Measurements from ENCODE around the gene PANX3.

Gene PANX3

GRCh38 chr11:124643042-124643604 lies 31.9 kb downstream of the PANX3 start:
- H3K4me3 ChIP-seq (ENCODE audit: insufficient read length, low read depth): no peak overlapping the region
- no peak for DNase-seq (ENCODE audit: low read depth, low spot score)
- H3K4me1 ChIP-seq (ENCODE audit: insufficient read depth, insufficient read length): no peaks in the 10 kb centered on the region
- peaks cover 7% of the 10 kb centered on the region; the same call in 1 of the 2 replicates for H3K9me3 ChIP-seq (ENCODE audit: insufficient read depth, low read length)
- H3K36me3 ChIP-seq (ENCODE audit: insufficient read depth, insufficient read length, low read length): no peaks in the 10 kb centered on the region
- H3K9ac ChIP-seq (ENCODE audit: insufficient read length, low read depth): no peak overlapping the region
- TF ChIP-seq YY1 (IDR thresholded peaks at IDR 0.05; ENCODE audit: insufficient read depth, insufficient read length): no peak
- TF ChIP-seq SUZ12 (IDR thresholded peaks at IDR 0.05; ENCODE audit: extremely low read depth, insufficient read depth, insufficient read length): no peak
- no peak for TF ChIP-seq ZNF274 (IDR thresholded peaks at IDR 0.05; ENCODE audit: low read depth, low read length)
- H3K27me3 ChIP-seq (ENCODE audit: insufficient read depth, insufficient read length): no peaks in the 10 kb centered on the region

- Histone ChIP-seq H3K9me3 (ENCODE audit: insufficient read depth, low read length) (peaks cover 7% of the 10 kb centered on the region; the same call in 1 of the 2 replicates), H3K27me3 (ENCODE audit: insufficient read depth, insufficient read length) (no peaks in the 10 kb centered on the region), H3K36me3 (ENCODE audit: insufficient read depth, insufficient read length, low read length) (no peaks in the 10 kb centered on the region), H3K4me1 (ENCODE audit: insufficient read depth, insufficient read length) (no peaks in the 10 kb centered on the region), H3K4me3 (ENCODE audit: insufficient read length, low read depth) (no peak overlapping the region), H3K9ac (ENCODE audit: insufficient read length, low read depth) (no peak overlapping the region)
- TF ChIP-seq SUZ12 (IDR thresholded peaks at IDR 0.05; ENCODE audit: extremely low read depth, insufficient read depth, insufficient read length): no peak
- no peak for TF ChIP-seq ZNF274 (IDR thresholded peaks at IDR 0.05; ENCODE audit: low read depth, low read length)
- TF ChIP-seq YY1 (IDR thresholded peaks at IDR 0.05; ENCODE audit: insufficient read depth, insufficient read length): no peak
- DNase-seq (ENCODE audit: low read depth, low spot score): no peak
These were observed 32.6 kb downstream of the PANX3 start for GRCh38 chr11:124643605-124644425.

GRCh38 chr11:124644426-124645280 lies 33.4 kb downstream of the PANX3 start:
- Histone ChIP-seq H3K9ac (ENCODE audit: insufficient read length, low read depth) (peak overlapping the region; percentile 58), H3K4me3 (ENCODE audit: insufficient read length, low read depth) (no peak overlapping the region)

GRCh38 chr11:124646148-124646547 lies 34.9 kb downstream of the PANX3 start:
- H3K27me3 ChIP-seq (ENCODE audit: insufficient read depth, insufficient read length): no peaks in the 10 kb centered on the region
- DNase-seq (ENCODE audit: low read depth, low spot score): no peak
- H3K36me3 ChIP-seq (ENCODE audit: insufficient read depth, insufficient read length, low read length): no peaks in the 10 kb centered on the region
- TF ChIP-seq SUZ12 (IDR thresholded peaks at IDR 0.05; ENCODE audit: extremely low read depth, insufficient read depth, insufficient read length) (no peak), ZNF274 (IDR thresholded peaks at IDR 0.05; ENCODE audit: low read depth, low read length) (no peak), YY1 (IDR thresholded peaks at IDR 0.05; ENCODE audit: insufficient read depth, insufficient read length) (no peak)
- H3K9me3 ChIP-seq (ENCODE audit: insufficient read depth, low read length): no peaks in the 10 kb centered on the region
- H3K4me1 ChIP-seq (ENCODE audit: insufficient read depth, insufficient read length): no peaks in the 10 kb centered on the region
- H3K9ac ChIP-seq (ENCODE audit: insufficient read length, low read depth): no peak overlapping the region
- no peak overlapping the region for H3K4me3 ChIP-seq (ENCODE audit: insufficient read length, low read depth)

More at GRCh38 chr11:124644426-124645280, 33.4 kb downstream of the PANX3 start:
- peak; percentile 52 for DNase-seq (ENCODE audit: low read depth, low spot score)
- H3K4me1 ChIP-seq (ENCODE audit: insufficient read depth, insufficient read length): no peaks in the 10 kb centered on the region
- H3K36me3 ChIP-seq (ENCODE audit: insufficient read depth, insufficient read length, low read length): no peaks in the 10 kb centered on the region
- peaks cover 7% of the 10 kb centered on the region; the same call in 1 of the 2 replicates for H3K9me3 ChIP-seq (ENCODE audit: insufficient read depth, low read length)
- H3K27me3 ChIP-seq (ENCODE audit: insufficient read depth, insufficient read length): no peaks in the 10 kb centered on the region
- TF ChIP-seq SUZ12 (IDR thresholded peaks at IDR 0.05; ENCODE audit: extremely low read depth, insufficient read depth, insufficient read length) (no peak), YY1 (IDR thresholded peaks at IDR 0.05; ENCODE audit: insufficient read depth, insufficient read length) (no peak), ZNF274 (IDR thresholded peaks at IDR 0.05; ENCODE audit: low read depth, low read length) (no peak)

GRCh38 chr11:124648610-124649009 lies 37.4 kb downstream of the PANX3 start:
- Histone ChIP-seq H3K9me3 (ENCODE audit: insufficient read depth, low read length) (no peaks in the 10 kb centered on the region), H3K36me3 (ENCODE audit: insufficient read depth, insufficient read length, low read length) (no peaks in the 10 kb centered on the region), H3K4me1 (ENCODE audit: insufficient read depth, insufficient read length) (no peaks in the 10 kb centered on the region), H3K27me3 (ENCODE audit: insufficient read depth, insufficient read length) (no peaks in the 10 kb centered on the region), H3K9ac (ENCODE audit: insufficient read length, low read depth) (no peak overlapping the region), H3K4me3 (ENCODE audit: insufficient read length, low read depth) (no peak overlapping the region)
- DNase-seq (ENCODE audit: low read depth, low spot score): no peak
- TF ChIP-seq YY1 (IDR thresholded peaks at IDR 0.05; ENCODE audit: insufficient read depth, insufficient read length): no peak
- TF ChIP-seq SUZ12 (IDR thresholded peaks at IDR 0.05; ENCODE audit: extremely low read depth, insufficient read depth, insufficient read length): no peak
- TF ChIP-seq ZNF274 (IDR thresholded peaks at IDR 0.05; ENCODE audit: low read depth, low read length): no peak

GRCh38 chr11:124656774-124657630 lies 45.8 kb downstream of the PANX3 start:
- H3K9ac ChIP-seq (ENCODE audit: insufficient read length, low read depth): no peak overlapping the region
- peaks cover 2% of the 10 kb centered on the region for H3K4me1 ChIP-seq (ENCODE audit: insufficient read depth, insufficient read length)
- TF ChIP-seq ZNF274 (IDR thresholded peaks at IDR 0.05; ENCODE audit: low read depth, low read length): no peak
- no peak for TF ChIP-seq SUZ12 (IDR thresholded peaks at IDR 0.05; ENCODE audit: extremely low read depth, insufficient read depth, insufficient read length)
- TF ChIP-seq YY1 (IDR thresholded peaks at IDR 0.05; ENCODE audit: insufficient read depth, insufficient read length): no peak
- no peak for DNase-seq (ENCODE audit: low read depth, low spot score)
- H3K9me3 ChIP-seq (ENCODE audit: insufficient read depth, low read length): no peaks in the 10 kb centered on the region
- no peak overlapping the region for H3K4me3 ChIP-seq (ENCODE audit: insufficient read length, low read depth)
- H3K27me3 ChIP-seq (ENCODE audit: insufficient read depth, insufficient read length): no peaks in the 10 kb centered on the region
- H3K36me3 ChIP-seq (ENCODE audit: insufficient read depth, insufficient read length, low read length): no peaks in the 10 kb centered on the region

All from NT2/D1 (cell line).